Measurements from ENCODE around the gene ANXA5.

ANXA5 gene

GRCh38 chr4:121709766-121710405, 13.1 kb upstream of the ANXA5 start:
- H3K9ac ChIP-seq (ENCODE audit: low read length): no peak overlapping the region
- H3K4me3 ChIP-seq (ENCODE audit: low read length): no peak overlapping the region
- H3K9me3 ChIP-seq (replicated peaks; ENCODE audit: insufficient read depth, low read length): no peaks in the 10 kb centered on the region
- no peaks in the 10 kb centered on the region for H3K9me2 ChIP-seq (replicated peaks; ENCODE audit: insufficient read depth, low read length)
- no peaks in the 10 kb centered on the region for H3K4me1 ChIP-seq (ENCODE audit: low read length)
- no peak for DNase-seq
- H3K4me2 ChIP-seq (ENCODE audit: low read depth, low read length): no peak overlapping the region
- no peak overlapping the region for H3K27ac ChIP-seq (ENCODE audit: low read length)
- H2AFZ ChIP-seq (ENCODE audit: low read length): no peak overlapping the region
- no peaks in the 10 kb centered on the region for H3K79me2 ChIP-seq (ENCODE audit: low read length)
- H3K27me3 ChIP-seq (replicated peaks; ENCODE audit: insufficient read depth, low read length): no peaks in the 10 kb centered on the region
- no peaks in the 10 kb centered on the region for H3K36me3 ChIP-seq (replicated peaks; ENCODE audit: insufficient read depth, low read length)
- H3F3A ChIP-seq (ENCODE audit: insufficient read depth, low read length): no peaks in the 10 kb centered on the region
- TF ChIP-seq CTCF (IDR thresholded peaks at IDR 0.05; ENCODE audit: low read length) (no peak), EZH2 (optimal IDR thresholded peaks at IDR 0.05; ENCODE audit: low read depth, low read length) (no peak), EZH2phosphoT487 (IDR thresholded peaks at IDR 0.05; ENCODE audit: low read length) (no peak)
- no peaks in the 10 kb centered on the region for H4K20me1 ChIP-seq (ENCODE audit: insufficient read depth, low read length)

- H2AFZ ChIP-seq (ENCODE audit: low read length): no peak overlapping the region
- H3K27ac ChIP-seq (ENCODE audit: low read length): no peak overlapping the region
- H3K27me3 ChIP-seq (replicated peaks; ENCODE audit: insufficient read depth, low read length): no peaks in the 10 kb centered on the region
- H3K4me3 ChIP-seq (ENCODE audit: low read length): no peak overlapping the region
- H3K4me1 ChIP-seq (ENCODE audit: low read length): no peaks in the 10 kb centered on the region
- DNase-seq: no peak
- no peaks in the 10 kb centered on the region for H3K79me2 ChIP-seq (ENCODE audit: low read length)
- no peaks in the 10 kb centered on the region for H3K36me3 ChIP-seq (replicated peaks; ENCODE audit: insufficient read depth, low read length)
- TF ChIP-seq EZH2 (optimal IDR thresholded peaks at IDR 0.05; ENCODE audit: low read depth, low read length) (no peak), CTCF (IDR thresholded peaks at IDR 0.05; ENCODE audit: low read length) (no peak), EZH2phosphoT487 (IDR thresholded peaks at IDR 0.05; ENCODE audit: low read length) (no peak)
- H3K4me2 ChIP-seq (ENCODE audit: low read depth, low read length): no peak overlapping the region
- no peaks in the 10 kb centered on the region for H3K9me2 ChIP-seq (replicated peaks; ENCODE audit: insufficient read depth, low read length)
- H4K20me1 ChIP-seq (ENCODE audit: insufficient read depth, low read length): no peaks in the 10 kb centered on the region
- no peak overlapping the region for H3K9ac ChIP-seq (ENCODE audit: low read length)
- H3F3A ChIP-seq (ENCODE audit: insufficient read depth, low read length): no peaks in the 10 kb centered on the region
- H3K9me3 ChIP-seq (replicated peaks; ENCODE audit: insufficient read depth, low read length): no peaks in the 10 kb centered on the region
Observed at GRCh38 chr4:121707344-121707743, 10.6 kb upstream of the ANXA5 start.

GRCh38 chr4:121706595-121707021, 9.8 kb upstream of the ANXA5 start:
- H3K36me3 ChIP-seq (replicated peaks; ENCODE audit: insufficient read depth, low read length): no peaks in the 10 kb centered on the region
- H3K27me3 ChIP-seq (replicated peaks; ENCODE audit: insufficient read depth, low read length): no peaks in the 10 kb centered on the region
- no peak for DNase-seq
- no peaks in the 10 kb centered on the region for H3K9me2 ChIP-seq (replicated peaks; ENCODE audit: insufficient read depth, low read length)
- no peak overlapping the region for H3K4me3 ChIP-seq (ENCODE audit: low read length)
- H3K9ac ChIP-seq (ENCODE audit: low read length): no peak overlapping the region
- H3K79me2 ChIP-seq (ENCODE audit: low read length): no peaks in the 10 kb centered on the region
- H2AFZ ChIP-seq (ENCODE audit: low read length): no peak overlapping the region
- TF ChIP-seq EZH2 (optimal IDR thresholded peaks at IDR 0.05; ENCODE audit: low read depth, low read length) (no peak), CTCF (IDR thresholded peaks at IDR 0.05; ENCODE audit: low read length) (no peak), EZH2phosphoT487 (IDR thresholded peaks at IDR 0.05; ENCODE audit: low read length) (no peak)
- H3K4me1 ChIP-seq (ENCODE audit: low read length): no peaks in the 10 kb centered on the region
- H4K20me1 ChIP-seq (ENCODE audit: insufficient read depth, low read length): no peaks in the 10 kb centered on the region
- H3F3A ChIP-seq (ENCODE audit: insufficient read depth, low read length): no peaks in the 10 kb centered on the region
- H3K27ac ChIP-seq (ENCODE audit: low read length): no peak overlapping the region
- H3K4me2 ChIP-seq (ENCODE audit: low read depth, low read length): no peak overlapping the region
- H3K9me3 ChIP-seq (replicated peaks; ENCODE audit: insufficient read depth, low read length): no peaks in the 10 kb centered on the region

All from MM.1S (cell line).